Measurements from ENCODE around the gene LIN28A. TPM values are rescaled to one million over a fixed set of nuclear protein-coding genes. Genes with fewer than 3 reads are reported as not detected.
A peak's percentile ranks its signal among the peaks of the same experiment; 100 is the strongest.

The LIN28A gene
- total and polyA plus RNA-seq, 12 donors = 0.23 to 1.2 (median 0.72) TPM; not detected in 9

DNA sequence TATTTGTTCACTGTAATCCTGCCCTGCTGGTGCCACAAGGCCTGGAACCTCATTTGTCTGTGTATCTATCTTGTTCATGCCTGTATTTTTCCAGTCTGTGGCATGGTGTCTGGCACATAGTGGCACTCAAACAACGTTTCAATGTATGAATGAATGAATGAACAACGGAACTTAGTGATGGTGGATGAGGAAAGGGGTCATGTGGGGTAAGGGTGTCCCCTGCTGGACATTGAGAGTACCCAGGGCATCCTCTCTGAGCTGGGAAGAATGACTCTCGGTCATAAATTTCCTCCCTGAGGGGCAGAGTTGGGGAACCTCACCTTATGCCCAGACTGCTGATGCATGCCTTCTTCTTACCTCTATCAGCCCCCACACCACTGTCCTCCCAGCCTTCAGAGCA, 19.2 kb upstream of the LIN28A start:
- intact Hi-C loops (cut with DNase I) = no loop called here
- H3K4me3 ChIP-seq = no peak overlapping the region
- no peaks in the 10 kb centered on the region for H3K9me3 ChIP-seq (replicated peaks in 1 of 3)
- H3K27me3 ChIP-seq = no peaks in the 10 kb centered on the region
- no peaks in the 10 kb centered on the region for H3K36me3 ChIP-seq (replicated peaks in 1 of 2)
- WGBS, 4 donors = 14 to 21% (median 19%) methylated on average over 3 of the region's 3 CpGs
- H3K4me1 ChIP-seq (replicated peaks in 1 of 2) = no peaks in the 10 kb centered on the region
- no peak for DNase-seq
- TF ChIP-seq CTCF (IDR thresholded peaks at IDR 0.05) (peak in 2 of 6 experiments; percentile 10 to 21), POLR2A (IDR thresholded peaks at IDR 0.05) (no peak)
- H3K27ac ChIP-seq = no peak overlapping the region

DNA sequence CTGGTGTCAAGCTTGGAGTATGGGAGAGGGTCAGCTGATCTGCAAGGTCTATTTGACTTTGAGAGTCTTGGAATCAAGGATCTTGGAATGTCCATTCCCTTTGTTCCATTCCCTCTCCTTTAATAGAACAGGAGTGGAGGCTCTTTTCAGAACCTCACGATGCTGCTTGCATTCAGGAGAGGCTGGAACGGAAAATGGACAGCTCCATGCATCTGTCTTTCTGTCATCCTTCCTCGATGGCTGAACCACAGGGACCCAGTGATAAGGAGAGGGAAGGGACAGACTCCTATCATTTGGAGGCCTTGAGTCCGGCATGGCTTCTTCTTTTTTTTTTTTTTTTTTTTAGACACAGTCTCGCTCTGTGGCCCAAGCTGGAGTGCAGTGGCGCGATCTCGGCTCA, 14.9 kb upstream of the LIN28A start:
- intact Hi-C loops (cut with DNase I) = no loop called here
- Histone ChIP-seq H3K4me3 (no peak overlapping the region), H3K9me3 (replicated peaks in 1 of 3) (no peaks in the 10 kb centered on the region), H3K27ac (no peak overlapping the region), H3K36me3 (replicated peaks in 1 of 2) (no peaks in the 10 kb centered on the region), H3K27me3 (no peaks in the 10 kb centered on the region), H3K4me1 (replicated peaks in 1 of 2) (no peaks in the 10 kb centered on the region)
- DNase-seq = no peak
- 74 to 84% (median 77%) methylated on average over 8 of the region's 8 CpGs for WGBS, 4 donors
- TF ChIP-seq POLR2A (IDR thresholded peaks at IDR 0.05) (no peak), CTCF (IDR thresholded peaks at IDR 0.05) (no peak)

- Histone ChIP-seq H3K9me3 (replicated peaks in 1 of 3) (no peaks in the 10 kb centered on the region), H3K27me3 (no peaks in the 10 kb centered on the region), H3K4me1 (replicated peaks in 1 of 2) (no peaks in the 10 kb centered on the region), H3K27ac (no peak overlapping the region), H3K4me3 (no peak overlapping the region), H3K36me3 (replicated peaks in 1 of 2) (no peaks in the 10 kb centered on the region)
- intact Hi-C loops (cut with DNase I) = no loop called here
- DNase-seq = no peak
- no peak for TF ChIP-seq CTCF (IDR thresholded peaks at IDR 0.05)
- TF ChIP-seq POLR2A (IDR thresholded peaks at IDR 0.05) = no peak
- 68 to 92% (median 80%) methylated on average over 3 of the region's 3 CpGs for WGBS, 4 donors
These were observed 11.6 kb upstream of the LIN28A start for GRCh38 chr1:26399034-26399433.

- H3K27me3 ChIP-seq = no peaks in the 10 kb centered on the region
These were observed 8.7 kb upstream of the LIN28A start for GRCh38 chr1:26401891-26402290.

More at GRCh38 chr1:26401891-26402290, 8.7 kb upstream of the LIN28A start:
- intact Hi-C loops (cut with DNase I) = no loop called here
- H3K27ac ChIP-seq = no peak overlapping the region
- H3K4me3 ChIP-seq = no peak overlapping the region
- DNase-seq = no peak
- H3K4me1 ChIP-seq (replicated peaks in 1 of 2) = no peaks in the 10 kb centered on the region
- no peaks in the 10 kb centered on the region for H3K9me3 ChIP-seq (replicated peaks in 1 of 3)
- WGBS, 4 donors = 81 to 89% (median 83%) methylated on average over 3 of the region's 3 CpGs
- no peaks in the 10 kb centered on the region for H3K36me3 ChIP-seq (replicated peaks in 1 of 2)
- TF ChIP-seq CTCF (IDR thresholded peaks at IDR 0.05) = no peak
- TF ChIP-seq POLR2A (IDR thresholded peaks at IDR 0.05) = no peak

Data from adrenal gland (tissue), 12 donors.